Measurements from ENCODE around the gene CADM1.

DNA sequence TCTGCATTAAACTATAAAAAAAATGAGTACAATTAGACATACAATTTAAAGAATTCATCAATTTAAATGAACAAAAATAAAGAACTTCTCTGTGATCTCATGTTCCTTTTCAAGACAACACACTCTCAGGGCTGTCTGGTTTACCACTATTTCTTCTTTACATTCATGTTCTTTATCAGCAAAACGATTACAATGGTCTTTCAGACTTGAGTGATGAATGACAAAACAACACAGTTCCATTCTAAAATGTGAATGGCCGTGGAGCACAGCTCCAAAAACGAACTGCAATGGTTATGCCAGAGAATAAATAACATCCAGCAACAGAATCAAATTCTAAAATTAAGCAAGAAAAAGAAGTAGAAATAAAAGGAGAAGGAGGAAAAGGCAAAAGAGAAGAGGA is 113.1 kb downstream of the CADM1 start:
- TF ChIP-seq, protein P1, sequence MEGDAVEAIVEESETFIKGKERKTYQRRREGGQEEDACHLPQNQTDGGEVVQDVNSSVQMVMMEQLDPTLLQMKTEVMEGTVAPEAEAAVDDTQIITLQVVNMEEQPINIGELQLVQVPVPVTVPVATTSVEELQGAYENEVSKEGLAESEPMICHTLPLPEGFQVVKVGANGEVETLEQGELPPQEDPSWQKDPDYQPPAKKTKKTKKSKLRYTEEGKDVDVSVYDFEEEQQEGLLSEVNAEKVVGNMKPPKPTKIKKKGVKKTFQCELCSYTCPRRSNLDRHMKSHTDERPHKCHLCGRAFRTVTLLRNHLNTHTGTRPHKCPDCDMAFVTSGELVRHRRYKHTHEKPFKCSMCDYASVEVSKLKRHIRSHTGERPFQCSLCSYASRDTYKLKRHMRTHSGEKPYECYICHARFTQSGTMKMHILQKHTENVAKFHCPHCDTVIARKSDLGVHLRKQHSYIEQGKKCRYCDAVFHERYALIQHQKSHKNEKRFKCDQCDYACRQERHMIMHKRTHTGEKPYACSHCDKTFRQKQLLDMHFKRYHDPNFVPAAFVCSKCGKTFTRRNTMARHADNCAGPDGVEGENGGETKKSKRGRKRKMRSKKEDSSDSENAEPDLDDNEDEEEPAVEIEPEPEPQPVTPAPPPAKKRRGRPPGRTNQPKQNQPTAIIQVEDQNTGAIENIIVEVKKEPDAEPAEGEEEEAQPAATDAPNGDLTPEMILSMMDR (conservative IDR thresholded peaks at IDR 0.05; ENCODE audit: low read depth, low read length) = no peak
- no peak for TF ChIP-seq EZH2 (IDR thresholded peaks at IDR 0.05; ENCODE audit: low read length, unreplicated experiment)
